ENCODE measurements around the gene FBXO8.

The FBXO8 gene

DNA sequence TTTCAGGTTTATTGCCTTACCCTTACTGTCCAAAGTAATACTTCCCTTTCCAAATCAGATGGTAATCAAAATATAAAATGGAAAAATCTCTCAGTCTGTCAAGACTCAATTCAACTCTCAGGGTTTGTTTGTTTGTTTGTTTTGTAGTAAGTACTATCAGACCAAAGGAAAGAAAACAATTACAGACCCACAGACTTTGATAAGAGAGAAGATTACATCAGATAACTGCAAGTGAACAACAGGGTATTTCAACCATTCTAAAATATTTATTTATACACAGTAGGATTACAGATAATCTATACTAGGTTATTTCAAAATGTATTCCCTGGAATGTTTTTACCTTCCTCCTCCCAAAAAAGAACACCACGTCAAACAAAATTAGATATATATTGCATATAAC is 28.9 kb downstream of the FBXO8 start:
- peaks cover 6 to 12% of the 10 kb centered on the region in 2 donors for H3K36me3 ChIP-seq (ENCODE audit: control insufficient read depth in 2 of 2, insufficient read depth in 2 of 2, low read length in 2 of 2)
- H3K27ac ChIP-seq (ENCODE audit: low read depth in 2 of 2, low read length in 2 of 2), result no peak overlapping the region
- H3K4me1 ChIP-seq (ENCODE audit: control insufficient read depth in 2 of 2, insufficient read depth in 2 of 2, low read length in 2 of 2), result peaks cover 0 to 3% of the 10 kb centered on the region in 2 donors
- H3K27me3 ChIP-seq (ENCODE audit: control insufficient read depth in 2 of 2, insufficient read depth in 2 of 2, low read length in 2 of 2), result no peaks in the 10 kb centered on the region
- no peak overlapping the region for H3K4me3 ChIP-seq (ENCODE audit: low read length in 2 of 2)
- H3K9ac ChIP-seq (ENCODE audit: low read depth in 1 of 2, low read length in 2 of 2), result no peak overlapping the region
- no peaks in the 10 kb centered on the region for H3K9me3 ChIP-seq (ENCODE audit: control insufficient read depth in 2 of 2, low read length in 2 of 2)

DNA sequence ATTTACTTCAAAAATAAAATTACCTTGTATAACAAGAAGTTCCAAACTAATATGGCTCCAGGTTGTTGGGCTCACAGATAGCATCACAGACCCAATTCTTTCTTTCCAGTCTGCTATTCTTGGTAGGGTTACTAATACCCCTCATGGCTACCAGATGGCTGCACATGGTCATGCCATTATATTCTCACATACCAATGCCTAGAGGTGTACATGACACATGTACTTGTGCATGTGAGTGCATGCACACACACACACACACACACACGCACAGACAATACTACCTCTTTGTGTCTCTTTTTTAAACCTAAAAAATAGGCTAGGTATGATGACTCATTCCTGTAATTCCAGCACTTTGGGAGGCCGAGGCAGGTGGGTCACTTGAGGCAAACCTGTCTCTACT is 31.1 kb downstream of the FBXO8 start:
- Histone ChIP-seq H3K27me3 (ENCODE audit: control insufficient read depth in 2 of 2, insufficient read depth in 2 of 2, low read length in 2 of 2) (no peaks in the 10 kb centered on the region), H3K27ac (ENCODE audit: low read depth in 2 of 2, low read length in 2 of 2) (no peak overlapping the region), H3K9ac (ENCODE audit: low read depth in 1 of 2, low read length in 2 of 2) (no peak overlapping the region), H3K4me3 (ENCODE audit: low read length in 2 of 2) (no peak overlapping the region), H3K9me3 (ENCODE audit: control insufficient read depth in 2 of 2, low read length in 2 of 2) (no peaks in the 10 kb centered on the region), H3K4me1 (ENCODE audit: control insufficient read depth in 2 of 2, insufficient read depth in 2 of 2, low read length in 2 of 2) (peaks cover 0 to 3% of the 10 kb centered on the region in 2 donors), H3K36me3 (ENCODE audit: control insufficient read depth in 2 of 2, insufficient read depth in 2 of 2, low read length in 2 of 2) (peaks cover 0 to 7% of the 10 kb centered on the region in 2 donors)

DNA sequence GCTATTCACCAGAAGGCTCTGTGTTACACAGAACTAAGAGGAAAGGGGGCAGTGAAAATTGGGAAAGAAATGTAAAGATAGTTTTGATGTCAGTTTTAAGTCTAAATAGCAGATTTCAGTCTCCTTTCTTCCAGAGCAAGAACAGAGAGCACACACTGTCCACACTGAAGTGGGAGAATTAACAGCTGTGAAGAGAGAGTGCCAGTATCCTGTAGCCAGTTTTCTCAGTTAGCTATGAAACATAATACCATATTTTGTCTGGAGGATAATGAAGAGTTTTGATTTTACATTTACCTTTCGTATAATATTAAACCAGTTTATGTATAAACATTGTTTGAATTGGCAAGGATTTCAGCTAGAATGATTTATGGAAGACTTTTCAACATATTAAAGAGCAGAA is 35.1 kb downstream of the FBXO8 start:
- Histone ChIP-seq H3K27me3 (ENCODE audit: control insufficient read depth in 2 of 2, insufficient read depth in 2 of 2, low read length in 2 of 2) (no peaks in the 10 kb centered on the region), H3K4me3 (ENCODE audit: low read length in 2 of 2) (no peak overlapping the region), H3K4me1 (ENCODE audit: control insufficient read depth in 2 of 2, insufficient read depth in 2 of 2, low read length in 2 of 2) (no peaks in the 10 kb centered on the region), H3K9ac (ENCODE audit: low read depth in 1 of 2, low read length in 2 of 2) (no peak overlapping the region), H3K9me3 (ENCODE audit: control insufficient read depth in 2 of 2, low read length in 2 of 2) (no peaks in the 10 kb centered on the region), H3K27ac (ENCODE audit: low read depth in 2 of 2, low read length in 2 of 2) (no peak overlapping the region), H3K36me3 (ENCODE audit: control insufficient read depth in 2 of 2, insufficient read depth in 2 of 2, low read length in 2 of 2) (no peaks in the 10 kb centered on the region)

DNA sequence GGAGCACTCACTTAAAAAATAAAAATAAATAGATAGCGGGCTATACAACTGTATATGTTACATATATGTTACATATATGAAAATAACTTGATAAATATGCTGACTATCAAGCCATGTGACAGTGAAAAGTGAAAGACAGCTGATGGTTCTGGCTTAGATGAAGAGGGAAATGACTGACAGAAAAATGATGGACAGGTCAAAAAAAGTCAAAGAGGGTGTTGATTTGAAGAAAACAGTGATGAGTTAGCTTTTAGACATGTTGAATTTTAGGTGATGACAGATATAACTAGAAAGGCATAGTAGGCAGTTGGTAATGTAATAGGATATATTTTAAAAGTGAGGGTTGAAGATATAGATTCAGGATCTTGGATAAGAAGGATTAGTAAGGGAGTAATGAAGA is 37.8 kb downstream of the FBXO8 start:
- Histone ChIP-seq H3K27ac (ENCODE audit: low read depth in 2 of 2, low read length in 2 of 2) (no peak overlapping the region), H3K36me3 (ENCODE audit: control insufficient read depth in 2 of 2, insufficient read depth in 2 of 2, low read length in 2 of 2) (peaks cover 0 to 3% of the 10 kb centered on the region in 2 donors), H3K4me1 (ENCODE audit: control insufficient read depth in 2 of 2, insufficient read depth in 2 of 2, low read length in 2 of 2) (no peaks in the 10 kb centered on the region), H3K4me3 (ENCODE audit: low read length in 2 of 2) (no peak overlapping the region), H3K9me3 (ENCODE audit: control insufficient read depth in 2 of 2, low read length in 2 of 2) (no peaks in the 10 kb centered on the region), H3K9ac (ENCODE audit: low read depth in 1 of 2, low read length in 2 of 2) (no peak overlapping the region), H3K27me3 (ENCODE audit: control insufficient read depth in 2 of 2, insufficient read depth in 2 of 2, low read length in 2 of 2) (no peaks in the 10 kb centered on the region)

DNA sequence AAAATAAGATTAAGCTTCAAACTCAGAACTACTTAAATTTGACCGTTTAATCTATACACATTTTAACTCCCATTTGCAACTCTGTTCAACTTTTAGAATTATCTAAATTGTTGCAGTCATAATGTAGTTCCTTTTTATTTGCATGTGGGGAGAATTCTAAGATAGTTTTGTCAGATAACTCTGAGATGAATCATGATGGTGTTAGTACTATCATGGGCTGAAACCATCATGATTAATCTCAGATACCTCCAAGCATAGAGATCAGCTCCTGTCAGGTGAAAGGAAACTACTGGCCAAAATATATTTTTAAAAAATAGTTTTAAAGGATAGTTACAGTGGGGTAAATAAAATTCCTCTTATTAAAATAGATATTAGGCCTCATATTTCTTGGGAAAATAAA is 39.0 kb downstream of the FBXO8 start:
- H3K9me3 ChIP-seq (ENCODE audit: control insufficient read depth in 2 of 2, low read length in 2 of 2), result no peaks in the 10 kb centered on the region
- no peaks in the 10 kb centered on the region for H3K4me1 ChIP-seq (ENCODE audit: control insufficient read depth in 2 of 2, insufficient read depth in 2 of 2, low read length in 2 of 2)
- no peak overlapping the region for H3K9ac ChIP-seq (ENCODE audit: low read depth in 1 of 2, low read length in 2 of 2)
- no peak overlapping the region for H3K27ac ChIP-seq (ENCODE audit: low read depth in 2 of 2, low read length in 2 of 2)
- no peak overlapping the region for H3K4me3 ChIP-seq (ENCODE audit: low read length in 2 of 2)
- no peaks in the 10 kb centered on the region for H3K27me3 ChIP-seq (ENCODE audit: control insufficient read depth in 2 of 2, insufficient read depth in 2 of 2, low read length in 2 of 2)
- H3K36me3 ChIP-seq (ENCODE audit: control insufficient read depth in 2 of 2, insufficient read depth in 2 of 2, low read length in 2 of 2), result peaks cover 0 to 4% of the 10 kb centered on the region in 2 donors

DNA sequence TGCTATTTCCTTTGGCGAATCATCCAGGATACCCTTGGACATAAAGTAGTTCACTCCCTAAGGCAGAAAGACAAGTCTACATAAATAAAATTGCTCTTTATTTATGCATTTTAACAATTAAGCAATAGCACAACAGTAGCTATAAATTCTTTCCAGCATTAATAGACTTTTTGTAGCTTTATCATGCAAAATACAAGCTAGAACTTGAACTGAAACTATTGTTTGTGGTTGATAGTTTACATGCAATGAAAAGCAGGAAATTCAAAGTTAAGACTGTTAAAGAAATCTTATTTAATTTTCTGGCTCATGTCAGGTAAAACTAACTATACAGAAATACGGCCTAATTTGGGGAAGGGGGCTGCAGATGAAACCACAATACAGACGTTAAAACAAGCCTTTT is 42.3 kb downstream of the FBXO8 start:
- H3K27me3 ChIP-seq (ENCODE audit: control insufficient read depth in 2 of 2, insufficient read depth in 2 of 2, low read length in 2 of 2), result no peaks in the 10 kb centered on the region
- no peak overlapping the region for H3K27ac ChIP-seq (ENCODE audit: low read depth in 2 of 2, low read length in 2 of 2)
- no peaks in the 10 kb centered on the region for H3K4me1 ChIP-seq (ENCODE audit: control insufficient read depth in 2 of 2, insufficient read depth in 2 of 2, low read length in 2 of 2)
- no peaks in the 10 kb centered on the region for H3K9me3 ChIP-seq (ENCODE audit: control insufficient read depth in 2 of 2, low read length in 2 of 2)
- H3K4me3 ChIP-seq (ENCODE audit: low read length in 2 of 2), result no peak overlapping the region
- peaks cover 12% of the 10 kb centered on the region in 2 donors for H3K36me3 ChIP-seq (ENCODE audit: control insufficient read depth in 2 of 2, insufficient read depth in 2 of 2, low read length in 2 of 2)
- H3K9ac ChIP-seq (ENCODE audit: low read depth in 1 of 2, low read length in 2 of 2), result no peak overlapping the region

DNA sequence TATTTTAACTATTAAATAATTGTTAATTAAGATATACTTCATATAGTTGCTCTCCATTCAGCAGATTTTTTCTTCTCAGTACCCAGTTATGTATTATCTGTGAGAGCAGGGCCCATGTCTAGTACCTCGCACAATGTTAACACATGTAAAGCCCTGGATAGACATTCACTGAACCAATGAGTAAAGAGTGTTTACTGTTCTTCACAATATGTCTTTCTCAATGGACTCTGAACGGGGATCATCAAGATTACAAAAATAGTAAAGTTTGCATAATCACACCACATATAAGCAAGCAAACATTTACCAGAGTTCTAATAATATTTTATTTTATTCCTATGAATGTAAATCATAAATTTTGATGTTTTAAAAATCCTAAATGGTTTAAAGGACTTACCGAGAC is 47.1 kb downstream of the FBXO8 start:
- Histone ChIP-seq H3K4me1 (ENCODE audit: control insufficient read depth in 2 of 2, insufficient read depth in 2 of 2, low read length in 2 of 2) (no peaks in the 10 kb centered on the region), H3K9me3 (ENCODE audit: control insufficient read depth in 2 of 2, low read length in 2 of 2) (no peaks in the 10 kb centered on the region), H3K36me3 (ENCODE audit: control insufficient read depth in 2 of 2, insufficient read depth in 2 of 2, low read length in 2 of 2) (peaks cover 12% of the 10 kb centered on the region in 2 donors), H3K9ac (ENCODE audit: low read depth in 1 of 2, low read length in 2 of 2) (no peak overlapping the region), H3K27ac (ENCODE audit: low read depth in 2 of 2, low read length in 2 of 2) (no peak overlapping the region), H3K4me3 (ENCODE audit: low read length in 2 of 2) (no peak overlapping the region), H3K27me3 (ENCODE audit: control insufficient read depth in 2 of 2, insufficient read depth in 2 of 2, low read length in 2 of 2) (no peaks in the 10 kb centered on the region)

DNA sequence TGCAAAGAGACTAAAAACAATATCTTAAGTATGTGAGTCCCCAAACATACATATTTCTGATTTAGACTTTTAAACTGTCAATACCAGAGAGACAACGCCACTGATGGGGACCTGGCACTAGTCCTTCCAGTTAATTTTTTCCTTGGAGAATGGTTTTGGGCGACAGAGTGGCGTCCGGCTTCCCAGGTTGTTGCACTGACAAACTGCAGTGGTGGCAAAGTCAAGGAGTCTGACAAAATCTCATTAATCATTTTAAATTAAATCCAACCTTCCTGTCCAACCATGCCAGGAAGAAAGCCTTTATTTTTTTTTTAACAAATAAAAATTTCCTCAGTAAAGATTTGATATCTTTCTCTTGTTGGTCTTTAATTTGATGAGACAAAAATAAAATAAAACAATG is 52.8 kb downstream of the FBXO8 start:
- no peaks in the 10 kb centered on the region for H3K36me3 ChIP-seq (ENCODE audit: control insufficient read depth in 2 of 2, insufficient read depth in 2 of 2, low read length in 2 of 2)
- no peaks in the 10 kb centered on the region for H3K9me3 ChIP-seq (ENCODE audit: control insufficient read depth in 2 of 2, low read length in 2 of 2)
- H3K27ac ChIP-seq (ENCODE audit: low read depth in 2 of 2, low read length in 2 of 2), result no peak overlapping the region
- H3K9ac ChIP-seq (ENCODE audit: low read depth in 1 of 2, low read length in 2 of 2), result no peak overlapping the region
- no peaks in the 10 kb centered on the region for H3K4me1 ChIP-seq (ENCODE audit: control insufficient read depth in 2 of 2, insufficient read depth in 2 of 2, low read length in 2 of 2)
- no peak overlapping the region for H3K4me3 ChIP-seq (ENCODE audit: low read length in 2 of 2)
- peaks cover 0 to 2% of the 10 kb centered on the region in 2 donors for H3K27me3 ChIP-seq (ENCODE audit: control insufficient read depth in 2 of 2, insufficient read depth in 2 of 2, low read length in 2 of 2)

DNA sequence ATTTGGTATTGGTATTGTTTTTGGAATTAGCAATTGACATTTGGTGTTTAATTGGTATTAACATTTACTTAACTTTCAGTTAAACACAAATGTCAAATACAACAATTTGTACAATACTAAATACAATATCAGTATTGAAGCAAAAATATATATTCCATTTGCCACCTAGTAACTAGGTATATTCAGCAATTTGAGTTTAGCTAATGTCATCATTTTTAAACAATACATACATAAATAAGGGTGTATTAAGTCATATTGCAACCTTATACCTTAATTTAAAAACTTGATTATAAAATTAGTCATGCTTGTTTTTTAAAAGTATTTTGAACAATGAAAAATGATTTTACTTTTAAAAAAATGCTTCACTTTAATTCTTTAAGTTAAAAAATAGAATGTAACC is 53.3 kb downstream of the FBXO8 start:
- H3K9me3 ChIP-seq (ENCODE audit: control insufficient read depth in 2 of 2, low read length in 2 of 2), result no peaks in the 10 kb centered on the region
- no peak overlapping the region for H3K4me3 ChIP-seq (ENCODE audit: low read length in 2 of 2)
- H3K27me3 ChIP-seq (ENCODE audit: control insufficient read depth in 2 of 2, insufficient read depth in 2 of 2, low read length in 2 of 2), result peaks cover 0 to 2% of the 10 kb centered on the region in 2 donors
- H3K9ac ChIP-seq (ENCODE audit: low read depth in 1 of 2, low read length in 2 of 2), result no peak overlapping the region
- H3K27ac ChIP-seq (ENCODE audit: low read depth in 2 of 2, low read length in 2 of 2), result no peak overlapping the region
- H3K4me1 ChIP-seq (ENCODE audit: control insufficient read depth in 2 of 2, insufficient read depth in 2 of 2, low read length in 2 of 2), result no peaks in the 10 kb centered on the region
- no peaks in the 10 kb centered on the region for H3K36me3 ChIP-seq (ENCODE audit: control insufficient read depth in 2 of 2, insufficient read depth in 2 of 2, low read length in 2 of 2)

DNA sequence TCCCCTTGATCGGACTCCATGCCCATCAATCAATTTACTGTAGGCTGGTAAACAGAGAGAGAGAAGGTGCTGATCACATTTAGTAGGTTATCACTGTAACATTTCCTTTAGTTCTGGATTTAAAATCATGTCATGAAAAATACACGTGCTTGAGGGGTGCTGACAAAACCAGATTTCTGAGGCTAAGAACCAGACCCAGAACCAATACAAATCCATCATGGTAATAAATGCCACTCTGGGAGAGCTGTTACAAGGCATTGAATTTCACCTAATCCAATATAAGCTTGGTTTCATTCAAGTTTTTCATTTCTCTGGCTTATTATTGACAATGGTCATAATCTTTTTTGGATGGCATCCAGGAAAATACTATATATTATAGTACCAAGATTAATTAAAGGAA is 54.5 kb downstream of the FBXO8 start:
- Histone ChIP-seq H3K9me3 (ENCODE audit: control insufficient read depth in 2 of 2, low read length in 2 of 2) (no peaks in the 10 kb centered on the region), H3K36me3 (ENCODE audit: control insufficient read depth in 2 of 2, insufficient read depth in 2 of 2, low read length in 2 of 2) (no peaks in the 10 kb centered on the region), H3K4me3 (ENCODE audit: low read length in 2 of 2) (no peak overlapping the region), H3K27ac (ENCODE audit: low read depth in 2 of 2, low read length in 2 of 2) (no peak overlapping the region), H3K9ac (ENCODE audit: low read depth in 1 of 2, low read length in 2 of 2) (no peak overlapping the region), H3K27me3 (ENCODE audit: control insufficient read depth in 2 of 2, insufficient read depth in 2 of 2, low read length in 2 of 2) (peaks cover 0 to 2% of the 10 kb centered on the region in 2 donors), H3K4me1 (ENCODE audit: control insufficient read depth in 2 of 2, insufficient read depth in 2 of 2, low read length in 2 of 2) (no peaks in the 10 kb centered on the region)

Measured in mucosa of rectum (tissue), 2 donors.